Fibroblast of the aortic adventitia (primary cell): ENCODE data around the gene PRKN. TPM values are rescaled to one million over a fixed set of nuclear protein-coding genes. Genes with fewer than 3 reads are reported as not detected.

ENCODE experiments used
- DNase-seq: peaks from one replicate; pipeline ENCODE4 v3.0.0-alpha.2; 2010; ENCODE audit warnings: low read depth
- H3K4me3 ChIP-seq: 2 replicates; pipeline ENCODE4 v1.5.1; 2011; ENCODE audit warnings: low read depth, mild to moderate bottlenecking, control low read depth, low read length, moderate library complexity
- total RNA-seq: library from RNA; depleted of rRNA; stranded (reverse); fragments of >200 nt; gene quantifications from 2 replicates; pipeline ENCODE4 v1.2.3, GENCODE V29; 2012; ENCODE audit warnings: low replicate concordance
- TF ChIP-seq, protein P1 (sequence below): IDR thresholded peaks from 2 replicates; pipeline ENCODE4 v1.5.1; 2011; ENCODE audit warnings: mild to moderate bottlenecking, low read length, control low read depth, inconsistent platforms; ENCODE audit not compliant: insufficient read depth

PRKN gene
- total RNA-seq, 1 donor = 2.0 TPM

DNA sequence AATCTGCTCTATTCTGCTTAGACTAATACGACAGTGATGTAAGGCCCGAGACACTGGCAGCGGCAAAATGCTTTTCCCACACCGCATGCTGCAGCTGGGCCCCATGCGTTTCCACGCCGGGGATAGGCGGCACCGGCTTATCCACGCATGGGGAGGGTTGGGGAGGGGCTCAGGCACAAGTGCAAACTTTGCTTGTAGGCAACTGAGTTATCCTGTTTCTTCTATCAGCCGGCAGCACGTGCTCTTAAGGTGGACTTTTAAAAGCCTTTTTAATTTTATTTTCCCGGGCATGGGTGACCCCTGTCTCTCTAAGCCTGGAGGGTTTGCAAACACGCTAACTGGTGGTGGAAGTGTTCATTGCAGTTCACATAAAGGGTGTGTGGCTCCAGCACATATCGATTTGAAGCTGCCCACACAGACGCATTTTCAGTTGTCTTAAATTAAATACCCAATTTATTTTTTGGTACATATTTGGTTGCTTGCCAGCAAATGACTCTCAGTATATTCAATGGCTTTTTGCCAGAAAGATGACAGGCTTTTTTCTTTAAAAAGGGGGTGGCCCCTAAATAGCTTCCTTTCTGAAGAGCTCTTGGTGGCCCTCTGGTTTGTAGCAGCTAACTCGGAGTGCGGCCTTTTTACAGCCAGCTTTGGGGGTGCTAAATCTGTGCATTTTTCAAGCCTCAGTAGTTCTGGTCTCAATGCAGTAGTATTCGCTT lies 891.9 kb downstream of the PRKN start:
- TF ChIP-seq, protein P1, sequence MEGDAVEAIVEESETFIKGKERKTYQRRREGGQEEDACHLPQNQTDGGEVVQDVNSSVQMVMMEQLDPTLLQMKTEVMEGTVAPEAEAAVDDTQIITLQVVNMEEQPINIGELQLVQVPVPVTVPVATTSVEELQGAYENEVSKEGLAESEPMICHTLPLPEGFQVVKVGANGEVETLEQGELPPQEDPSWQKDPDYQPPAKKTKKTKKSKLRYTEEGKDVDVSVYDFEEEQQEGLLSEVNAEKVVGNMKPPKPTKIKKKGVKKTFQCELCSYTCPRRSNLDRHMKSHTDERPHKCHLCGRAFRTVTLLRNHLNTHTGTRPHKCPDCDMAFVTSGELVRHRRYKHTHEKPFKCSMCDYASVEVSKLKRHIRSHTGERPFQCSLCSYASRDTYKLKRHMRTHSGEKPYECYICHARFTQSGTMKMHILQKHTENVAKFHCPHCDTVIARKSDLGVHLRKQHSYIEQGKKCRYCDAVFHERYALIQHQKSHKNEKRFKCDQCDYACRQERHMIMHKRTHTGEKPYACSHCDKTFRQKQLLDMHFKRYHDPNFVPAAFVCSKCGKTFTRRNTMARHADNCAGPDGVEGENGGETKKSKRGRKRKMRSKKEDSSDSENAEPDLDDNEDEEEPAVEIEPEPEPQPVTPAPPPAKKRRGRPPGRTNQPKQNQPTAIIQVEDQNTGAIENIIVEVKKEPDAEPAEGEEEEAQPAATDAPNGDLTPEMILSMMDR = no peak
- DNase-seq = no peak
- H3K4me3 ChIP-seq = no peak overlapping the region

DNA sequence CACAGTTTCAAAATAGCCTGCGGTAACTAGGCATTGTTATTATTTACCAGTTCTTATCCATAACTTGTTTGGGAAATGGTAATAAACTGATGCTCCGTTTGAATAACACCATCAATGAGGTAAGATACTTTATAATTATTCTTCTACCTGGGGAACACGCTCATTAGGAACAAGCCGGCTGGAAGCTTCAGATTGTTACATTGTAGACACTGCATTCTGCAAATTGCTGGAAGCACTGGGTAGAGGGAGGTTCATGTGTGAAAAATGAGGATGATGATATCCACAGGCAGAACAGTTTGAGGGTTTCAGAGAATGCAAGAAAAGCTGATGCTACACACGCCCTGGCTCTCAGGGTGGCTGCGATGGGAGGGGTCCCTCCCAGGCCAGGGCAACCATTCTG lies 893.1 kb downstream of the PRKN start:
- TF ChIP-seq, protein P1 = no peak
- DNase-seq = no peak
- no peak overlapping the region for H3K4me3 ChIP-seq

DNA sequence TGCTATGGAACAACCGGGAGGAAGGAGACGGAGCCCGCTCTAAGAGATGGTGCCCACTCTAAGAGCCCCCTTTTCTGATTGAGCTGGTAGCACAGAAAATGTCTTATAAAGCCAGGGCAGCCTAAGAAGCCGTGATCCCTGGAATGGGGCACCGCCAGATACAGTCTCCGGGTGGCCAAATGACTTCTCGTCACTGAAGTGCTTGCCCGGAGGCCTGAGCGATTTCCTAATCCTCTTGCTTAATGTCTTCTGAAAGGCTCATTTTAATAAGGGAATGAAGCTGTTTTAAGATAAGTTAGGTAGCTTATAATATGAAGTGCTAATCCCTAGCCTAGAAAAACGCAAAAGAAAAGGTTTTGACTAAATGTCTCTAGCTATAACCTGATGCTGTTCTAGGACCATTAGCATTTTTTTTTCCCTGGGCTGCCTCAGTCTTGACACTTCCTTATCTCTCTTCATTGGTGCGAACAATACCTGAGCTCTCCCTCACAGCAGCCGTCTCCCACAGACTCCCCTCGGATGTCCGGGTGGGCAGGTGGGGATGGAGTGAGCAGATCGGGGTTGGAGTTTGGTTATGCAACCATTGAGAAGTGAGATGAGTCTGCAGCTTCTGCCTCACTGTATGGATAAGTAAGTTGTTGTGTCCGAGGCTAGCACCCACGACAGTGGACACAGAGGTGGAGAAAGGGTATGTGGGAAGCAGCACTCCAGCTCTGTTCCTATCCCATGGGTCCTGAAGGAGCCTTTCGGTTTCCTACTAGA lies 894.3 kb downstream of the PRKN start:
- TF ChIP-seq, protein P1 = no peak

DNA sequence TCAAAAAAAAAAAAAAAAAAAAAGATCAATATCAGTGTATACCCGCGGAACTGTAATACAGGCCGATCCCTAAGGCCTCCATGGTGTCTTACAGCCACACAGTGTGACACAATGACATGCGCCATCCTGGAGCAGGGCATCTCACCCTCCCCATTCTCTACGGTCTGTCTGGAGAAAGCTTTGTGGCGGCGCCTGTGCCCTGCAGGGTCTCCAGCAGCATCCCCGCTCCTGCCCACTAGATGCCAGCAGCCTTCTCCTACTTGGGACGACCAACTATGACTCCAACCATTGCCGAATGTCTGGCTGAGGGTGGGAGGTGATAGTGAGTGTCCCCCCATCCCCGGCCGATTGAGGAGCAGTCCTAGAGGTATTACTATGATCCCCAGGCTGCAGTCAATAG lies 894.9 kb downstream of the PRKN start:
- no peak overlapping the region for H3K4me3 ChIP-seq
- DNase-seq = no peak
- TF ChIP-seq, protein P1 = no peak

More for the DNA sequence above, 894.3 kb downstream of the PRKN start:
- no peak for DNase-seq
- H3K4me3 ChIP-seq = no peak overlapping the region

DNA sequence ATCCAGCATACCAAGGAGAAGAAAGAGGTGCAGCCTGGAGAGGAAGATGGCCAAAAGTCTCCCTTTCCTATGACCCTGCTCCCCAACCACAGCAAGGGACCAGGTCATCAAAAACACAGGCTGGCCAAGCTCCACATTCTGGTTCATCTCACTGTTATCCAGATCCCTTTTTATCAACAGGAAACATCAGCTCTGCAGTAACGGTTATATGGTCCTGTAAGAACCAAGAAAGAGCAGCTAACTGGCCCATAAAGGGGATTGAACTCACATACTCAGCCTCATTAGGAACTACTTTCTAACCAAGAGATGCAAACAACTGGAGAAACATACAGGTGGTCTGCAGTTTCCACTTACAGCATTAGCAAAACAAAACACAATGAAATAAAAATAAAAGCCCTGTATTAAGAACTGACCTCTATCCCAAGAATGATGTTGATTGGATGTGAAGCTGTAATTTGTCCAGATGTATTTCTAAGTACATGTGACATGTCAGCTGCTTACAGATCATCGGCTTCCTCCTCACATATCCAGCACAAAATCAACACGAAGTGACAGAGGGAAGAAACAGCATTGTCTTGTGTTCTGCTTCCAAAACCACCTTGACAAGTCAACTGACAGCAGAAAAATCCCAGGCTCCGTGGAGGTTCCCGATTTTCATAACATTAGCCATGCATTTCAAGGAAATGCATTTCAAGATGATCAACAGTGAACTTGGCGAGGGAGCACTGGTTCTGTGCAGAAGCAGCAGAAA lies 896.5 kb downstream of the PRKN start:
- H3K4me3 ChIP-seq = no peak overlapping the region
- TF ChIP-seq, protein P1 = no peak
- no peak for DNase-seq

DNA sequence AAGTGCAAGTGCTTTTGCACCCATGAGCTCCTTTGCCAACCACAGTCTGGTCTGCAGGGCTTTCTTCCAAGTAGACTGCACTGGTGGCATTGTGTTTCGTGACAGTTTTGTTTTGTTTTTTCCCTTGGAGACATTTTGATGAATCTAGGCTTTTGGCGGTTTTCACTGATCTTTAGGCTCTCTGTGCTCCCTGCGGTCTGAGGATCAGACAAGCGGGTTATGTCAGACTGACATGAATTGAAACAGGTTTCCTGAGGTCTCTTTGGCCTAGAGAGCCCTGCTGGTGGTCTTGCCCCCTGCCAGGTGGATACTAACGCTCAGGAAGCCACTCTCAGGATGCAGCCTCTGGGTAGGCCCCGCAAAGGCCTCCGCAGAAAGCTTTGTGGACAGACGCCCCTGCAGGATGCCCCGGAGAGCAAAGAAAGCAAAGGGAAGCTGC lies 898.3 kb downstream of the PRKN start:
- DNase-seq = no peak
- no peak overlapping the region for H3K4me3 ChIP-seq
- TF ChIP-seq, protein P1 = no peak
